Lung (tissue), 12 donors: Measurements from ENCODE around the gene ALKBH4. TPM values are rescaled to one million over a fixed set of nuclear protein-coding genes. Genes with fewer than 3 reads are reported as not detected.

ENCODE experiments used
- ATAC-seq: fragments of 200-7000 bp; cut with Tn5 transposase; one replicate; pipeline ENCODE4 v1.9.1; 2020; ENCODE audit warnings: moderate number of reproducible peaks; ENCODE audit not compliant: insufficient read depth, low FRiP score
- DNase-seq, 3 donors: peaks; one replicate each; pipeline ENCODE4 v3.0.0-alpha.2; 2013 to 2017
- H3K27ac ChIP-seq, 2 donors: one replicate each; pipeline ENCODE4 v1.5.1; 2013; ENCODE audit warnings: mild to moderate bottlenecking in 2 of 2, moderate library complexity in 2 of 2, control low read depth in 1 of 2, inconsistent platforms in 1 of 2, low read depth in 1 of 2, low read length in 1 of 2
- H3K27me3 ChIP-seq, 3 donors: one replicate each; pipeline ENCODE4 v1.5.1; 2013; ENCODE audit warnings: low read length in 2 of 3; ENCODE audit not compliant: control insufficient read depth in 3 of 3, insufficient read depth in 3 of 3
- H3K36me3 ChIP-seq, 4 donors: one replicate each; pipeline ENCODE4 v1.5.1; 2013; ENCODE audit warnings: low read length in 4 of 4, mild to moderate bottlenecking in 1 of 4, moderate library complexity in 1 of 4; ENCODE audit not compliant: control insufficient read depth in 4 of 4, insufficient read depth in 4 of 4
- H3K4me1 ChIP-seq, 5 donors: one replicate each; pipeline ENCODE4 v1.5.1; 2013; ENCODE audit warnings: low read length in 5 of 5, mild to moderate bottlenecking in 2 of 5, moderate library complexity in 1 of 5; ENCODE audit not compliant: control insufficient read depth in 5 of 5, insufficient read depth in 5 of 5
- H3K4me3 ChIP-seq: one replicate; pipeline ENCODE4 v1.5.1; 2013; ENCODE audit warnings: mild to moderate bottlenecking, control low read depth, moderate library complexity
- H3K9ac ChIP-seq, 2 donors: one replicate each; pipeline ENCODE4 v1.5.1; 2013; ENCODE audit warnings: low read length in 2 of 2, control low read depth in 1 of 2; ENCODE audit not compliant: insufficient read depth in 1 of 2
- H3K9me3 ChIP-seq, 4 donors: one replicate each; pipeline ENCODE4 v1.5.1; 2013; ENCODE audit warnings: low read length in 3 of 4, mild to moderate bottlenecking in 1 of 4, moderate library complexity in 1 of 4; ENCODE audit not compliant: control insufficient read depth in 4 of 4, insufficient read depth in 3 of 4
- WGBS, 2 donors: extraction: QIAGEN DNeasy Blood & Tissue Kit; methylation state at CpG; one replicate each; pipeline ENCODE4 v1.1.7; 2013; 5-methylcytosine and 5-hydroxymethylcytosine counted together
- polyA plus RNA-seq, 2 donors: library from polyadenylated mRNA; stranded (reverse); fragments of 200-250 nt; gene quantifications; one replicate each; pipeline ENCODE4 v1.2.1, GENCODE V29; 2013
- total RNA-seq, 2 donors: library from RNA; depleted of rRNA in 1 of 2; stranded (reverse); fragments of >200 nt in 1 of 2; gene quantifications; one replicate each; pipeline ENCODE4 v1.2.1, GENCODE V29; 2014 to 2021
- TF ChIP-seq, protein P1 (sequence below): IDR thresholded peaks from 2 replicates; pipeline ENCODE4 v1.5.1; 2012; ENCODE audit warnings: mild to moderate bottlenecking; ENCODE audit errors: control extremely low read depth, extremely low read depth
- donor health status: control.
- donor health status: control.
- donor health status: Bipolar disorder and iron deficiency.
- donor health status: healthy.
- donor health status: DM: yes; HTN: yes; CAD: no.

Gene ALKBH4
- total and polyA plus RNA-seq, 4 donors: 7.9 to 13.8 (median 10.3) TPM

DNA sequence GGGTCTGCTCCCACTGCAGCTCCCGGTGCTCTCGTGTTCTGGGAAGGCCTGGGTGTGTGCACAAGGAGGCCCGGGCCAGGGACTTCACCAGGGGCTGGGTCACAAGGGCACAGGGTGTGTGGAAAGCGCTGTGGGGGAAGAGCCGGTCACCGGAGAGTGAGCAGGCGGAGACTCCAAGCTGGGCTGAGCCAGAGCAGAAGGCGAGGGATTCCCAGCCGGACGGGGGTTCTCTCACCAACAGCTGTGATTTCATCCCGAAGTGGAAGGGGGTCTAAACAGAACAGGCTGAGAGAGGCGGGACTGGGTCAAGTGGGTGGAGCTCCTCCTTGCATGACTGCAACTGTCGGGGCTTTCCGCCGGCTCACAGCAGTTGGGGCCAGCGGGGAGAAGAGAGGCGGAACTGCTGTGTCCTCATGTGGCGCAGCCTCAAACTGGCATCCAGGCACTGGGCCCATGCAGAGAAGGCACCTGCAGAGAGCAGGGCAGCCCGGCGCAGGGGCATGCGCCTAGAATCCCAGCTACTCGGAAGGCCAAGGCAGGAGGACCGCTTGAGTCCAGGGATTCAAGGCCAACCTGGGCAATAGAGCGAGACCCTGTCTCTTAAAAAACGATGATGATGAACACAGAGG lies 38.9 kb downstream of the ALKBH4 start:
- ATAC-seq: peak; percentile 60
- H3K9ac ChIP-seq: no peak overlapping the region
- TF ChIP-seq, protein P1, sequence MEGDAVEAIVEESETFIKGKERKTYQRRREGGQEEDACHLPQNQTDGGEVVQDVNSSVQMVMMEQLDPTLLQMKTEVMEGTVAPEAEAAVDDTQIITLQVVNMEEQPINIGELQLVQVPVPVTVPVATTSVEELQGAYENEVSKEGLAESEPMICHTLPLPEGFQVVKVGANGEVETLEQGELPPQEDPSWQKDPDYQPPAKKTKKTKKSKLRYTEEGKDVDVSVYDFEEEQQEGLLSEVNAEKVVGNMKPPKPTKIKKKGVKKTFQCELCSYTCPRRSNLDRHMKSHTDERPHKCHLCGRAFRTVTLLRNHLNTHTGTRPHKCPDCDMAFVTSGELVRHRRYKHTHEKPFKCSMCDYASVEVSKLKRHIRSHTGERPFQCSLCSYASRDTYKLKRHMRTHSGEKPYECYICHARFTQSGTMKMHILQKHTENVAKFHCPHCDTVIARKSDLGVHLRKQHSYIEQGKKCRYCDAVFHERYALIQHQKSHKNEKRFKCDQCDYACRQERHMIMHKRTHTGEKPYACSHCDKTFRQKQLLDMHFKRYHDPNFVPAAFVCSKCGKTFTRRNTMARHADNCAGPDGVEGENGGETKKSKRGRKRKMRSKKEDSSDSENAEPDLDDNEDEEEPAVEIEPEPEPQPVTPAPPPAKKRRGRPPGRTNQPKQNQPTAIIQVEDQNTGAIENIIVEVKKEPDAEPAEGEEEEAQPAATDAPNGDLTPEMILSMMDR: no peak
- no peak overlapping the region for H3K4me3 ChIP-seq
- peaks cover 0 to 7% (median 0%) of the 10 kb centered on the region in 5 donors for H3K4me1 ChIP-seq
- H3K27ac ChIP-seq: peak overlapping the region in 1 of 2 donors; percentile 75
- 36 to 59% methylated on average over 24 to 25 of the region's 25 CpGs for WGBS, 2 donors
- H3K9me3 ChIP-seq: peaks cover 0 to 2% (median 0%) of the 10 kb centered on the region in 4 donors
- DNase-seq: no peak
- peaks cover 5 to 29% (median 15%) of the 10 kb centered on the region in 4 donors for H3K36me3 ChIP-seq
- H3K27me3 ChIP-seq: no peaks in the 10 kb centered on the region

DNA sequence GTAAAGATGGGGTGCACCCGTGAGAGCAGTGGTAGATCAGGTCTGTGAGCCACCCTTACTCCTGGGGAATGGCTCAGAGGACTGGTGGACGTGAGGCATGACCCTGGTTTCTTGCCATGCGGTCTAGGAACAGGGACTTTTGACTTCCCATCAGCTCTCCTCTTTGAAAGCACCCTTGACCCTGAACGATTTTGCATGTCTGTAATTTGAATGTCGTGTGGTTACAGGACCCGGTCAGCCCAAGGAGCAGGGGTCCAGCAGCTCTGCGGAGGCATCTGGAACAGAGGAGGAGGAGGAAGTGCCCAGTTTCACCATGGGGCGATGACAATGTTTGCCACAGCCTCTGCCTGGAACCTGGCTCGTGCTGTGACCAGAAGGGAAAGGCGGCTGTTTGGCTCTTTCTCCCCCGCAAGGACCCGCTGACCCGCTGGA lies 39.9 kb downstream of the ALKBH4 start:
- no peak overlapping the region for H3K4me3 ChIP-seq
- no peak overlapping the region for H3K9ac ChIP-seq
- H3K27ac ChIP-seq: peak overlapping the region in 1 of 2 donors; percentile 75
- ATAC-seq: no peak
- peaks cover 0 to 2% (median 0%) of the 10 kb centered on the region in 4 donors for H3K9me3 ChIP-seq
- no peak for DNase-seq
- H3K27me3 ChIP-seq: no peaks in the 10 kb centered on the region
- TF ChIP-seq, protein P1: no peak
- peaks cover 0 to 7% (median 0%) of the 10 kb centered on the region in 5 donors for H3K4me1 ChIP-seq
- peaks cover 5 to 29% (median 17%) of the 10 kb centered on the region in 4 donors for H3K36me3 ChIP-seq
- 53 to 66% methylated on average over 10 to 13 of the region's 13 CpGs for WGBS, 2 donors

DNA sequence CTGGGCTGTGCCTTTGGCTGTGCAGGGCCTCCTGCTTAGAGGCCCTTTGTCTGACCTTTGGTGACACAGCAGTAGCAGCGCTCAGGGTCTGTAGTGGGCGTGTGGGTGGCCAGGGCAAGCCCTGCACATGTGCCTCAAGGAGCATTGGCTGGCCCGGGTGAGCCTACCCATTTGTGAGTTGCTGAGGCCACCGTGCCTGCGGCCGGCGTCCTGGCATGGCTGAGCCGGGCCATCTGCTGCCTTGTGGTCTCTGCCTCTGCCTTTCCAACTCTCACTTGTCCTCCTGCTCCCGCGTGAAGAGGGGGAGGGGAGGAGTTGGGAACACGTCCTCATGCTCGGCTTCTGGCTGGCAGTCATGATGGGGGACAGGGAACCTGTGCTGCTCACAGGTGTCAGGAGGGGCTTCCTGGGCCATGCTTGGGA lies 40.5 kb downstream of the ALKBH4 start:
- H3K4me3 ChIP-seq: no peak overlapping the region
- TF ChIP-seq, protein P1: no peak
- H3K27me3 ChIP-seq: no peaks in the 10 kb centered on the region
- ATAC-seq (no peak), DNase-seq (no peak)
- peaks cover 0 to 2% (median 0%) of the 10 kb centered on the region in 4 donors for H3K9me3 ChIP-seq
- peaks cover 0 to under 1% (median 0%) of the 10 kb centered on the region in 5 donors for H3K4me1 ChIP-seq
- peaks cover 5 to 31% (median 19%) of the 10 kb centered on the region in 4 donors for H3K36me3 ChIP-seq
- WGBS, 2 donors: 75 to 84% methylated on average over 12 of the region's 12 CpGs
- H3K9ac ChIP-seq: no peak overlapping the region
- H3K27ac ChIP-seq: no peak overlapping the region
